Measurements from ENCODE around the gene MYZAP. TPM values are rescaled to one million over a fixed set of nuclear protein-coding genes. Genes with fewer than 3 reads are reported as not detected.

The MYZAP gene
- total and polyA plus RNA-seq, 2 of the 4 experiments (the other 2 are of a cell fraction), result not detected

- no peak overlapping the region for H3K14ac ChIP-seq (replicated peaks; ENCODE audit: low read depth, low read length)
- H3K4me3 ChIP-seq (ENCODE audit: insufficient read depth, low read depth, low read length), result no peak overlapping the region
- H2AK5ac ChIP-seq (ENCODE audit: low read depth, low read length), result no peak overlapping the region
- CTCF ChIA-PET, result no interaction called here
- no peak overlapping the region for H2BK120ac ChIP-seq (ENCODE audit: low read depth, low read length)
- no peaks in the 10 kb centered on the region for H4K20me1 ChIP-seq (ENCODE audit: insufficient read depth, low read length)
- no TSS peak for BruUV-seq (replicated peaks)
- POLR2A ChIA-PET (ENCODE audit: unreplicated experiment), result no interaction called here
- no peaks in the 10 kb centered on the region for H3K9me1 ChIP-seq (ENCODE audit: insufficient read depth, low read length)
- no peak overlapping the region for H3K23ac ChIP-seq (ENCODE audit: low read depth, low read length)
- H2BK20ac ChIP-seq (ENCODE audit: low read depth, low read length), result no peak overlapping the region
- no peaks in the 10 kb centered on the region for H3K79me1 ChIP-seq (ENCODE audit: low read depth in 1 of 2, low read length in 2 of 2)
- dilution Hi-C loops (cut with HindIII; ENCODE audit: low sequenced_read_pairs, unreplicated experiment) (no loop called here), intact Hi-C loops (cut with micrococcal nuclease) (no loop called here), in situ Hi-C loops (cut with MboI; ENCODE audit: low sequenced_read_pairs) (no loop called here)
- no peak overlapping the region for H3K9ac ChIP-seq (ENCODE audit: low read depth, low read length)
- H3K4me1 ChIP-seq (ENCODE audit: control insufficient read depth, insufficient read depth, low read length), result no peaks in the 10 kb centered on the region
- H3K56ac ChIP-seq (ENCODE audit: extremely low read depth, insufficient read depth, low read length), result no peak overlapping the region
- no peak overlapping the region for H3K4ac ChIP-seq (ENCODE audit: low read depth, low read length)
- DNase-seq, result no peak
- no peak overlapping the region for H3K18ac ChIP-seq (ENCODE audit: low read depth, low read length)
- no peak overlapping the region for H4K91ac ChIP-seq (ENCODE audit: insufficient read depth, low read depth, low read length)
- H4K5ac ChIP-seq (ENCODE audit: low read depth, low read length), result no peak overlapping the region
- H3K36me3 ChIP-seq (ENCODE audit: control insufficient read depth, insufficient read depth, low read length), result no peaks in the 10 kb centered on the region
- H2BK5ac ChIP-seq (ENCODE audit: low read depth, low read length, poor library complexity, severe bottlenecking), result no peak overlapping the region
- 67% methylated on average over 1 of the region's 4 CpGs; no CpG with 5 or more reads in 1 of the 2 experiments for WGBS, 2 experiments (ENCODE audit: extremely low coverage in 2 of 2, insufficient read length in 1 of 2)
- no peak overlapping the region for H3K4me2 ChIP-seq (ENCODE audit: low read depth, low read length)
- ATAC-seq (ENCODE audit: low read depth), result no peak
- H2BK15ac ChIP-seq (ENCODE audit: low read depth, low read length), result no peak overlapping the region
- TF ChIP-seq CTCF (conservative IDR thresholded peaks at IDR 0.05; ENCODE audit: low read depth, low read length) (no peak), FOS (IDR thresholded peaks at IDR 0.05; ENCODE audit: low read depth, low read length) (no peak), RAD21 (IDR thresholded peaks at IDR 0.05; ENCODE audit: low read length) (no peak), NFE2L2 (IDR thresholded peaks at IDR 0.05; ENCODE audit: low read depth, low read length) (no peak), RCOR1 (IDR thresholded peaks at IDR 0.05; ENCODE audit: insufficient replicate concordance, low read length) (no peak), POLR2A (IDR thresholded peaks at IDR 0.05; ENCODE audit: low read depth, low read length) (no peak), MXI1 (IDR thresholded peaks at IDR 0.05; ENCODE audit: borderline replicate concordance, low read depth, low read length) (no peak), MAZ (IDR thresholded peaks at IDR 0.05; ENCODE audit: borderline replicate concordance, low read depth, low read length) (no peak)
- TF ChIP-seq, protein P1, sequence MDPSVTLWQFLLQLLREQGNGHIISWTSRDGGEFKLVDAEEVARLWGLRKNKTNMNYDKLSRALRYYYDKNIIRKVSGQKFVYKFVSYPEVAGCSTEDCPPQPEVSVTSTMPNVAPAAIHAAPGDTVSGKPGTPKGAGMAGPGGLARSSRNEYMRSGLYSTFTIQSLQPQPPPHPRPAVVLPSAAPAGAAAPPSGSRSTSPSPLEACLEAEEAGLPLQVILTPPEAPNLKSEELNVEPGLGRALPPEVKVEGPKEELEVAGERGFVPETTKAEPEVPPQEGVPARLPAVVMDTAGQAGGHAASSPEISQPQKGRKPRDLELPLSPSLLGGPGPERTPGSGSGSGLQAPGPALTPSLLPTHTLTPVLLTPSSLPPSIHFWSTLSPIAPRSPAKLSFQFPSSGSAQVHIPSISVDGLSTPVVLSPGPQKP (IDR thresholded peaks at IDR 0.05; ENCODE audit: borderline replicate concordance, low read depth, low read length), result no peak
- no peak overlapping the region for H4K8ac ChIP-seq (ENCODE audit: low read depth in 2 of 2, low read length in 2 of 2)
- H3K9me3 ChIP-seq (ENCODE audit: control insufficient read depth, insufficient read depth, low read length), result no peaks in the 10 kb centered on the region
- H3K27me3 ChIP-seq (ENCODE audit: control insufficient read depth, insufficient read depth, low read length), result peaks cover 5% of the 10 kb centered on the region
- no peak overlapping the region for H2AK9ac ChIP-seq (replicated peaks; ENCODE audit: low read depth, low read length, poor library complexity)
- H3K27ac ChIP-seq (ENCODE audit: insufficient read depth, low read length), result no peak overlapping the region
- no peak overlapping the region for H2AFZ ChIP-seq (replicated peaks; ENCODE audit: low read length, poor library complexity)
Observed at GRCh38 chr15:57573151-57573550, 18.6 kb upstream of the MYZAP start.
